GM10847 (cell line): Measurements from ENCODE around the gene ABCC6.
"Not testable (repeated sequence)": the region's sequence is repeated elsewhere in the genome, so short reads cannot be mapped to it uniquely, and the experiment has no call there.

ENCODE experiments used
- POLR2A ChIP-seq: IDR thresholded peaks from 2 replicates; pipeline ENCODE4 v1.6.1; 2011; ENCODE audit not compliant: insufficient read length; ENCODE audit errors: extremely low read depth

ABCC6 gene

DNA sequence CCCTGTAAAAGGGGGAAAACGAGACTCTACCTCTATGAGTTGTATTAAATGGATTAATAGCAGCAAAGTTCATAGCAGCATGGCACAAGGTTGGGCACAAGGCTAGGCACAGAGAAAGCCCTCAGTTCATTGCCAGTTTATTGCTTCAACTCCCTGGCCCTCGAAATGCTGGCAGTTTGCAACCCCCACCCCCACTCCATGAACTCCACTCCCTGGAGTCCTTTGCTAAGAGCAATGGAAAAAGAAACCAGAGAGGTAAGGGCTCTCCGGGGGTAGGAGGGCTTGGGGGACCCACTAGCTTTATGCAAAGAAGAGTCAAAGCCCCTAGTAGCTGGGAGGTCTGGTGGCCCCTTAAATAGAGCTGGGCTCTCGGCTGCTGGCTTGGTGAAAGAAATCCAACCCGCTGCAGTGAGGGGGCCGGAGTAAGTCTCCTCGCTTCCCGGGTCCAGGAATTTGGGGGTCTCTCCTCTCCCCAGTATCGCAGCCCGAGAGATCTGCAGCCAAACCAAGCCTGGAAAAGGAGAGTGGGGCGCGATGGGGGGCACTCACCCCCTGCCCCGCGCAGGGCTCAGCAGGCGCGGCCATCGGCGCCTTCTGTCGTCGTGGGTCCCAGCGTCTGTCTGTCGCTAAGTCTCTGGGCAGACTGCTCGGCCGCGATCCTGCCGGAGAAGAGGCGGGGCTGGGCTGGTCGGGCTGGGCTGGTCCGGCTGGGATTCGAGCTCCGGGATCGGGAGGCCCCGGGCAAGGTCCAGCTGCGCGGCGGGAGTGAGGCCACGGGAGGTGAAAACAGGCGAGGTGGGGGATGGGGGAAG is at the start of gene ABCC6:
Gene ABCC6, minus strand, starts transcription at position 645 of the 812 bp plus-strand sequence. Its CDS starts 60 bp downstream, at position 585.
- TF ChIP-seq POLR2A: not testable (repeated sequence)

DNA sequence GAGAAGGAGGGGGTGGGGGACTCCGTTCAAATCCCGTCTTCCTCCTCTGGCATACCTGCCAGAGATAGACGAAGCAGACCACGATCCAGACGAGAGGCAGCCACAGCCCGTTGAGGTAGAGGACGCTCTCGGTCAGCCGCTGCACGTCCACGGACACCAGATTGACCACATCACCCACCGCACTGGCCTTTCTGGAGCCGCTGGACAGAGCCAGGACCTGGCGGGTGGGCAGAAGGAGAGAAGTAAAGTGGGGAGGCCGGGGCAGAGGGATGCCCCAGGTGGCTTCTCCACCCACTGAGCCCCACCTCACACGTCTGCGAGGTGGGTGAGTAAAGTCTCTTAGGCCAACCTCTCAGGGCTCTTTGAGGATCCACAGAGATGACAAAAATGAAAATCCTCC is 25.3 kb downstream of the ABCC6 start:
- no peak for TF ChIP-seq POLR2A

GRCh38 chr16:16197331-16197730 is 26.0 kb downstream of the ABCC6 start:
- no peak for TF ChIP-seq POLR2A

DNA sequence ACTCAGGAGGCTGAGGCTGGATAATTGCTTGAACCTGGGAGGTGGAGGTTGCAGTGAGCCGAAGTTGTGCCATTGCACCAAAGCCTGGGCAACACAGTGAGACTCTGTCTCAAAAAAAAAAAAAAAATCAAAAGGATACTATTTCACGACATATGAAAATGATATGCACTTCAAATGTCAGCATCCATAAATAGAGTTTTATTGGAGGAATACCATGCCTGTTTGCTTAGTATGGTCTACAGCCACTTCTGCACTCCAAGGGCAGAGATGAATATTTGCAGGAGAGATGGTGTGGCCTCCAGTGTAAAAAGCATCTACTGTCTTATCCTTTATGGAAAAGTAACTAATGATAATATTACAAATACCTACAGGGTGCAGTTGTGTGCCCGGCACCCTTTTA is 27.2 kb downstream of the ABCC6 start:
- no peak for TF ChIP-seq POLR2A

GRCh38 chr16:16191493-16192167 is 31.7 kb downstream of the ABCC6 start:
- no peak for TF ChIP-seq POLR2A

DNA sequence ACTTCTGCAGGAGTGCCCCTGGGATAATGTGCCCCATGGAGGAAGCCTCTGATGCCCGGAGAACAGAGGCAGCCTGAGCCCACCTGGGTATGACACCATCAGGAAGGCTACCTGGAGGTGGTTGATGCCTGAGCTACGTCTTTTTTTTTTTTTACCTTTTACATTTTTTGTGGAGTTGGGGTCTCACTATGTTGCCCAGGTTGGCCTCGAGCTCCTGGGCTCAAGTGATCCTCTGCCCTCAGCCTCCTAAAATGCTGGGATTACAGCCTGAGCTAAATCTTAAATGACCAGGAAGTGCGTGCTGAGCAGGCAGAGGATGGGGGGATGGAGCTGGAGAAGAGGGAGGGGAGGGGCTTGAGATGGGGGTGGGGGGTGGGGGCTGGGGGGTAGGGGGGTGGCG is 32.7 kb downstream of the ABCC6 start:
- TF ChIP-seq POLR2A: no peak

- TF ChIP-seq POLR2A: no peak
These were observed 33.5 kb downstream of the ABCC6 start for GRCh38 chr16:16189842-16190241.

DNA sequence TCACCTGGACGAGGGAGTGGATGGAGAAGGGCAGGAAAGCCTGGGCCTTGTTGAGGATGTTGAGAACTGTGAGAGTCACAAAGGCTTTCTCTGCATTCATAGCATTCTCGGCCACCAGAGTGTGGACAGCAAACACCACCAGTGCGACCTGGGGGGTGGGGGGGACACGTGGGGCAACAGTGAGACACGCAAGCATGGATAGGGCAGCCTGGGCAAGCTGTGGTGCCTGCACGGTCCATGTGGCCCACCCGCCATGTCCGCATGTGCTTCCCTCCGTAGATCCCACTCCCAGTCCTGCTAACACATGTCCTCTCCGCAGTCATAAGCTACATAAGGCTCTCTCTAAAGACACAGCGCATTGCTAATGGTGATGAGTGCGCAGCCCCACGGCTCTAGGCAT is 34.5 kb downstream of the ABCC6 start:
- TF ChIP-seq POLR2A: no peak

DNA sequence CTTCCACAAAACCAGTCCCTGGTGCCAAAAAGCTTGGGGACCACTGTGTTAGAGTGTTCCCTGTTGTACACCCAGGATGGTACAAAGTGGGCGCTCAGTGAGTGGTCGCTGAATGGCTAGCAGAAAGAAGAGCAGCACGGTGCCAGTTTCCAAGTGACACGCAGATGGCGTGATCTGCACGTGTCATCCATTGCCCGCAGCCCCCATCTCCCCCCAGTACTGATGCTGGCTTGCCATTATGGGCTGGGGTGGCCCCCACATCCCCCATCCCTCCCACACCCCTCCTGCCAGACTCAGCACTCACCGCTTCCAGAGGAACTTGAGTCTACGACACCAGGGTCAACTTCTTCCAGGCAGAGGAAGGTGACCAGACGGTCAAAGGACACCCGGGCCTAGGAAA is 36.5 kb downstream of the ABCC6 start:
- TF ChIP-seq POLR2A: no peak

DNA sequence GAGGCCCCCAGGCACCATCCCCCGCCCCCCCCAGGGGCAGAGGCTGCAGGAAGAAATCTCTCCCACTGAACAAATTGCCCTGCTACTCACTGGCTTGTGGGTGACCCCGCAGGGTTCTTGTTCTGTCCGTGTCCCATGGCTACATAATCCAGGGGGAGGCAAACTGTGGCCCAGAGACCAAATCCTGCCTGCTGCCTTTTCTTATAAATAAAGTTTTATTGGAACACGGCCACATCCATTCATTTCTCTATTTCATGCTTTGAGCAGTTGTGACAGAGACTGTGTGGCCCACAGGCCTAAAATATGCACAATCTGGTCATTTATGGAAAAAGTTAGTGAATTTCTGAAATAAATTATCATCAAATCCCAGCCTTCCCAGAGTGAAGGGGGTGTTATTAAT is 38.2 kb downstream of the ABCC6 start:
- TF ChIP-seq POLR2A: no peak

DNA sequence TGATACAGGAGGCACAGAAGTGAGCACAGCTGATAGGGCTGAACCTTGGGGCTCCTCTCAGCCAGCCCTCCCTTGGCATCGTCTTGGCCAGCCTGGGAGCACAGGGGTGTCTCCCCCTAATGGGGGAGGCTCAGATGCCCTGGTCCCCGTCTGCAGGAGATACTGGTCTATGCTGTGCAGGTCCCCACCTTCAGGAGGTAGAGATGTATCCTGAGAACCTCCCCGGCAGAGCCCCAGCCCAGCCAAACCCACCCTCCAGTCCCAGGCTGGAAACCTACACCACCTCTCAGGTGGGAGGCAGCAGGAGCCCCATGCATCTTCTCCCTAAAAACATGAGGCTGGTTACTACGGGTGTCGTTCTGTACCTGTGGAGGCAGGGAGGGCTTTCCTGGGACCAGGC is 38.7 kb downstream of the ABCC6 start:
- TF ChIP-seq POLR2A: no peak

DNA sequence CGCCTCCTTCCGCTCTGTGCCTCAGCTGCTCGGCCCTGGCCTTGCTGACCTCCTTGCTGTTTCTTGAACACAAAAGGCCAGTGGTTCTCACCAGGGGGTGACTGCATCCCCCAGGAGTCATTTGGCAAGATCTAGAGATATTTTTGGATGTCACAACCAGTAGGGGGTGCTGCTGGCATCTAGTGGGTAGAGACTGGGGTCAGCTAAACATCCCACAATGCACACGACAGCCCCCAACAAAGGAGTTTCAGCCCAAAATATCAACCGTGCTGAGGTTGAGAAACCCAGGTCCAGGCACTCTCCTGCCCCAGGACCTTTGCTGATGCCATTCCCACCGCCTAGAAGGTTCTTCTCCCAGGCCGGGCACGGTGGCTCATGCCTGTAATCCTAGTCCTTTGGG is 39.7 kb downstream of the ABCC6 start:
- no peak for TF ChIP-seq POLR2A

DNA sequence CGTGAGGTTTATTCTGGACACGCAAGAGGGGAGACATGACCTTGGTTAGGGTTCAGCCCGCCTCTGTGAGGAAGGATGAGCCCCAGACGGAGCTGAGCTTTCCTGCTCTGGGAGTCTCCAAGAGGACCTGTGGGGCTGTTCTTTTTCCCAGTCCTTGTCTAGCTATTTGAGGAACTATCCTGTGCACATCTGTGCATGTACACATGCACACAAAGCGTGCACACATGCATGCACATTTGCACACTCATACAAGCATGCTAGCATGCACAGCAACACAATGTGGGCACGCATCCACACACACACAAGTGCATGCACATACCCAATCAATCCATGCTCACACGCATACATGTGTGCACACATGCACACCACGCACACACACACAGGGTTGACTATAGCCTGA is 40.4 kb downstream of the ABCC6 start:
- TF ChIP-seq POLR2A: no peak

- no peak for TF ChIP-seq POLR2A
These were observed 44.7 kb downstream of the ABCC6 start for GRCh38 chr16:16178455-16179162.

GRCh38 chr16:16176328-16176727 is 47.0 kb downstream of the ABCC6 start:
- no peak for TF ChIP-seq POLR2A

GRCh38 chr16:16175296-16175695 is 48.0 kb downstream of the ABCC6 start:
- TF ChIP-seq POLR2A: no peak
